Measurements from ENCODE around the gene ANKRD55. TPM values are rescaled to one million over a fixed set of nuclear protein-coding genes. Genes with fewer than 3 reads are reported as not detected.

ANKRD55 gene
- total RNA-seq, 1 donor from 2014 or later, result not detected

GRCh38 chr5:56253126-56253525, 20.0 kb upstream of the ANKRD55 start:
- Histone ChIP-seq H3K27me3 (ENCODE audit: insufficient read depth, low read length) (no peaks in the 10 kb centered on the region), H3K4me2 (ENCODE audit: low read length) (no peak overlapping the region), H2AFZ (ENCODE audit: low read depth, low read length) (no peak overlapping the region), H4K20me1 (ENCODE audit: insufficient read depth, low read length) (no peaks in the 10 kb centered on the region), H3K4me1 (ENCODE audit: insufficient read depth, low read length) (no peaks in the 10 kb centered on the region), H3K4me3 (ENCODE audit: insufficient read depth, low read depth, low read length) (no peak overlapping the region), H3K9me3 (ENCODE audit: insufficient read depth, low read depth, low read length) (peaks cover 2% of the 10 kb centered on the region), H3K9ac (ENCODE audit: low read length) (no peak overlapping the region), H3K79me2 (ENCODE audit: insufficient read depth, low read length) (no peaks in the 10 kb centered on the region), H3K36me3 (ENCODE audit: insufficient read depth, low read length) (no peaks in the 10 kb centered on the region), H3K27ac (ENCODE audit: low read depth, low read length) (no peak overlapping the region)
- H3K4me1 Mint-ChIP-seq (ENCODE audit: low read depth, unreplicated experiment), result no peaks in the 10 kb centered on the region
- no peaks in the 10 kb centered on the region for H3K27me3 Mint-ChIP-seq (ENCODE audit: low read depth, unreplicated experiment)
- DNase-seq (ENCODE audit: low read depth) (no peak), FAIRE-seq (no peak)
- no peaks in the 10 kb centered on the region for H3K36me3 Mint-ChIP-seq (ENCODE audit: low read depth, unreplicated experiment)
- TF ChIP-seq EZH2 (IDR thresholded peaks at IDR 0.05; ENCODE audit: insufficient read depth, low read length) (no peak), CTCF (IDR thresholded peaks at IDR 0.05; ENCODE audit: insufficient read depth, low read depth, low read length) (no peak)
- H3K27ac Mint-ChIP-seq (ENCODE audit: unreplicated experiment), result no peak overlapping the region
- H3K9me3 Mint-ChIP-seq (ENCODE audit: unreplicated experiment), result peaks cover 7% of the 10 kb centered on the region
- H3K4me3 Mint-ChIP-seq (ENCODE audit: unreplicated experiment), result no peak overlapping the region

- Histone ChIP-seq H2AFZ (ENCODE audit: low read depth, low read length) (no peak overlapping the region), H3K36me3 (ENCODE audit: insufficient read depth, low read length) (no peaks in the 10 kb centered on the region), H3K4me3 (ENCODE audit: insufficient read depth, low read depth, low read length) (no peak overlapping the region), H3K9ac (ENCODE audit: low read length) (no peak overlapping the region), H3K27ac (ENCODE audit: low read depth, low read length) (no peak overlapping the region), H4K20me1 (ENCODE audit: insufficient read depth, low read length) (no peaks in the 10 kb centered on the region), H3K79me2 (ENCODE audit: insufficient read depth, low read length) (no peaks in the 10 kb centered on the region), H3K4me2 (ENCODE audit: low read length) (no peak overlapping the region), H3K9me3 (ENCODE audit: insufficient read depth, low read depth, low read length) (peaks cover 2% of the 10 kb centered on the region), H3K4me1 (ENCODE audit: insufficient read depth, low read length) (no peaks in the 10 kb centered on the region), H3K27me3 (ENCODE audit: insufficient read depth, low read length) (no peaks in the 10 kb centered on the region)
- H3K27ac Mint-ChIP-seq (ENCODE audit: unreplicated experiment), result no peak overlapping the region
- H3K36me3 Mint-ChIP-seq (ENCODE audit: low read depth, unreplicated experiment), result no peaks in the 10 kb centered on the region
- FAIRE-seq (no peak), DNase-seq (ENCODE audit: low read depth) (no peak)
- no peak overlapping the region for H3K4me3 Mint-ChIP-seq (ENCODE audit: unreplicated experiment)
- no peaks in the 10 kb centered on the region for H3K4me1 Mint-ChIP-seq (ENCODE audit: low read depth, unreplicated experiment)
- no peaks in the 10 kb centered on the region for H3K27me3 Mint-ChIP-seq (ENCODE audit: low read depth, unreplicated experiment)
- peaks cover 7% of the 10 kb centered on the region for H3K9me3 Mint-ChIP-seq (ENCODE audit: unreplicated experiment)
- TF ChIP-seq EZH2 (IDR thresholded peaks at IDR 0.05; ENCODE audit: insufficient read depth, low read length) (no peak), CTCF (IDR thresholded peaks at IDR 0.05; ENCODE audit: insufficient read depth, low read depth, low read length) (no peak)
Measured at GRCh38 chr5:56251918-56252553, 18.9 kb upstream of the ANKRD55 start.

- FAIRE-seq (no peak), DNase-seq (ENCODE audit: low read depth) (no peak)
- no peaks in the 10 kb centered on the region for H3K4me1 Mint-ChIP-seq (ENCODE audit: low read depth, unreplicated experiment)
- no peaks in the 10 kb centered on the region for H3K27me3 Mint-ChIP-seq (ENCODE audit: low read depth, unreplicated experiment)
- H3K4me2 ChIP-seq (ENCODE audit: low read length), result no peak overlapping the region
- H2AFZ ChIP-seq (ENCODE audit: low read depth, low read length), result no peak overlapping the region
- peaks cover 2% of the 10 kb centered on the region for H3K9me3 ChIP-seq (ENCODE audit: insufficient read depth, low read depth, low read length)
- H3K4me3 Mint-ChIP-seq (ENCODE audit: unreplicated experiment), result no peak overlapping the region
- H3K9ac ChIP-seq (ENCODE audit: low read length), result no peak overlapping the region
- no peaks in the 10 kb centered on the region for H4K20me1 ChIP-seq (ENCODE audit: insufficient read depth, low read length)
- no peaks in the 10 kb centered on the region for H3K79me2 ChIP-seq (ENCODE audit: insufficient read depth, low read length)
- no peaks in the 10 kb centered on the region for H3K36me3 Mint-ChIP-seq (ENCODE audit: low read depth, unreplicated experiment)
- no peak for TF ChIP-seq CTCF (IDR thresholded peaks at IDR 0.05; ENCODE audit: insufficient read depth, low read depth, low read length)
- peaks cover 7% of the 10 kb centered on the region for H3K9me3 Mint-ChIP-seq (ENCODE audit: unreplicated experiment)
- no peaks in the 10 kb centered on the region for H3K36me3 ChIP-seq (ENCODE audit: insufficient read depth, low read length)
- no peaks in the 10 kb centered on the region for H3K4me1 ChIP-seq (ENCODE audit: insufficient read depth, low read length)
- no peak overlapping the region for H3K27ac Mint-ChIP-seq (ENCODE audit: unreplicated experiment)
- no peak overlapping the region for H3K4me3 ChIP-seq (ENCODE audit: insufficient read depth, low read depth, low read length)
- no peak overlapping the region for H3K27ac ChIP-seq (ENCODE audit: low read depth, low read length)
- H3K27me3 ChIP-seq (ENCODE audit: insufficient read depth, low read length), result no peaks in the 10 kb centered on the region
Measured at GRCh38 chr5:56251440-56251839, 18.3 kb upstream of the ANKRD55 start.
